Gastroesophageal sphincter (tissue), 4 donors: Measurements from ENCODE around the gene RBM15B. TPM values are rescaled to one million over a fixed set of nuclear protein-coding genes. Genes with fewer than 3 reads are reported as not detected.

Experiments used
- ATAC-seq: fragments of 150-250 bp; one replicate; pipeline ENCODE4 v1.9.1; 2016; ENCODE audit warnings: mild to moderate bottlenecking, moderate library complexity
- H3K27ac ChIP-seq, 4 donors: fragments of 200-600 bp; sonication (generic) in 3 of 4; 1 replicate in 3 of 4; 2 replicates in 1 of 4; pipeline ENCODE4 v1.5.1; 2016 to 2019
- H3K27me3 ChIP-seq: fragments of 200-600 bp; sonication (generic); one replicate; pipeline ENCODE4 v1.5.1; 2019
- H3K36me3 ChIP-seq, 2 donors: fragments of 200-600 bp; sonication (generic); one replicate each; pipeline ENCODE4 v1.5.1; 2019; ENCODE audit warnings: control low read depth in 1 of 2
- H3K4me1 ChIP-seq, 3 donors: fragments of 200-600 bp; sonication (generic); 1 replicate in 2 of 3; 2 replicates in 1 of 3; pipeline ENCODE4 v1.5.1; 2016 to 2019; ENCODE audit warnings: control low read depth in 2 of 3
- H3K4me3 ChIP-seq, 2 donors: fragments of 200-600 bp; sonication (generic); one replicate each; pipeline ENCODE4 v1.5.1; 2019; ENCODE audit warnings: mild to moderate bottlenecking in 1 of 2, moderate library complexity in 1 of 2
- H3K9me3 ChIP-seq, 3 donors: fragments of 200-600 bp; sonication (generic); one replicate each; pipeline ENCODE4 v1.5.1; 2017 to 2019; ENCODE audit warnings: control low read depth in 2 of 3
- CTCF ChIP-seq, 4 experiments: fragments of 200-600 bp in 2 of 4; fragments of 450-650 bp in 2 of 4; sonication (generic) in 1 of 4; IDR thresholded peaks; one replicate each; pipeline ENCODE4 v1.5.1; 2017 to 2019; ENCODE audit warnings: antibody characterized with exemption in 4 of 4, mild to moderate bottlenecking in 2 of 4, moderate library complexity in 2 of 4
- EP300 ChIP-seq: sonication (generic); formaldehyde crosslinking; IDR thresholded peaks from one replicate; pipeline ENCODE4 v1.6.1; 2017; ENCODE audit warnings: antibody characterized with exemption, mild to moderate bottlenecking
- POLR2A ChIP-seq, 2 donors: fragments of 450-650 bp; IDR thresholded peaks; one replicate each; pipeline ENCODE4 v1.6.1; 2017; ENCODE audit warnings: antibody characterized with exemption in 2 of 2, mild to moderate bottlenecking in 2 of 2, moderate library complexity in 1 of 2
- POLR2AphosphoS5 ChIP-seq: sonication (generic); formaldehyde crosslinking; IDR thresholded peaks from one replicate; pipeline ENCODE4 v1.6.1; 2017; ENCODE audit warnings: antibody characterized with exemption
- WGBS, 2 donors: methylation state at CpG; one replicate each; pipeline ENCODE4 v1.1.5; 2018; ENCODE audit warnings: low coverage in 1 of 2; 5-methylcytosine and 5-hydroxymethylcytosine counted together
- total RNA-seq, 4 donors: library from RNA; depleted of rRNA; stranded (reverse); fragments of >200 nt; gene quantifications; one replicate each; pipeline ENCODE4 v1.1.0, GENCODE V29; 2016

Gene RBM15B
- total RNA-seq, 4 donors from 2014 or later, result 28.5 to 51.1 (median 32.7) TPM

- Histone ChIP-seq H3K27ac (peak overlapping the region in 3 of 4 donors; percentile 92 to 94 (median 93)), H3K9me3 (no peaks in the 10 kb centered on the region), H3K4me3 (peak overlapping the region; percentile 42 to 86), H3K27me3 (no peaks in the 10 kb centered on the region), H3K4me1 (peaks cover 0 to 82% (median 32%) of the 10 kb centered on the region in 3 donors), H3K36me3 (peaks cover 0 to 77% of the 10 kb centered on the region in 2 donors)
- no peak for ATAC-seq
- no peak for TF ChIP-seq EP300
- TF ChIP-seq CTCF (IDR thresholded peaks at IDR 0.05), result no peak
- TF ChIP-seq POLR2AphosphoS5, result no peak
- TF ChIP-seq POLR2A (IDR thresholded peaks at IDR 0.05), result no peak
- 68 to 87% methylated on average over 3 to 5 of the region's 42 CpGs for WGBS, 2 donors
These were observed 1.5 kb downstream of the RBM15B start for GRCh38 chr3:51392355-51393133.

- no peak for ATAC-seq
These were observed 2.0 kb downstream of the RBM15B start for GRCh38 chr3:51393134-51393495.

GRCh38 chr3:51393564-51393963 is 2.5 kb downstream of the RBM15B start:
- no peaks in the 10 kb centered on the region for H3K27me3 ChIP-seq
- no peak overlapping the region for H3K27ac ChIP-seq
- peaks cover 0 to 77% of the 10 kb centered on the region in 2 donors for H3K36me3 ChIP-seq
- no peak for TF ChIP-seq CTCF (IDR thresholded peaks at IDR 0.05)
- TF ChIP-seq POLR2AphosphoS5, result no peak
- no peak for TF ChIP-seq EP300
- no peak for TF ChIP-seq POLR2A (IDR thresholded peaks at IDR 0.05)
- WGBS, 2 donors, result 50% methylated on average over 1 of the region's 14 CpGs; no CpG with 5 or more reads in 1 of the 2 donors
- H3K9me3 ChIP-seq, result no peaks in the 10 kb centered on the region
- peaks cover 0 to 79% (median 32%) of the 10 kb centered on the region in 3 donors for H3K4me1 ChIP-seq
- ATAC-seq, result no peak
- H3K4me3 ChIP-seq, result no peak overlapping the region

More at GRCh38 chr3:51393134-51393495, 2.0 kb downstream of the RBM15B start:
- WGBS, 2 donors, result no CpG with 5 or more reads among the region's 17 CpGs
- no peaks in the 10 kb centered on the region for H3K27me3 ChIP-seq
- H3K36me3 ChIP-seq, result peaks cover 0 to 77% of the 10 kb centered on the region in 2 donors
- H3K4me3 ChIP-seq, result peak overlapping the region in 1 of 2 donors; percentile 86
- H3K9me3 ChIP-seq, result no peaks in the 10 kb centered on the region
- H3K27ac ChIP-seq, result no peak overlapping the region
- no peak for TF ChIP-seq CTCF (IDR thresholded peaks at IDR 0.05)
- TF ChIP-seq POLR2A (IDR thresholded peaks at IDR 0.05), result no peak
- TF ChIP-seq POLR2AphosphoS5, result no peak
- no peak for TF ChIP-seq EP300
- H3K4me1 ChIP-seq, result peaks cover 0 to 81% (median 32%) of the 10 kb centered on the region in 3 donors

GRCh38 chr3:51394541-51394940 is 3.5 kb downstream of the RBM15B start:
- peaks cover 0 to 75% (median 32%) of the 10 kb centered on the region in 3 donors for H3K4me1 ChIP-seq
- peaks cover 0 to 78% of the 10 kb centered on the region in 2 donors for H3K36me3 ChIP-seq
- 67 to 80% methylated on average over 1 of the region's 5 CpGs for WGBS, 2 donors

More at GRCh38 chr3:51394541-51394940, 3.5 kb downstream of the RBM15B start:
- TF ChIP-seq EP300, result no peak
- TF ChIP-seq POLR2AphosphoS5, result no peak
- no peak for TF ChIP-seq CTCF (IDR thresholded peaks at IDR 0.05)
- no peak for TF ChIP-seq POLR2A (IDR thresholded peaks at IDR 0.05)
- ATAC-seq, result no peak
- Histone ChIP-seq H3K27me3 (no peaks in the 10 kb centered on the region), H3K9me3 (no peaks in the 10 kb centered on the region), H3K4me3 (no peak overlapping the region), H3K27ac (no peak overlapping the region)
